ENCODE measurements around the gene APOL4.
A peak's percentile ranks its signal among the peaks of the same experiment; 100 is the strongest.
"Not testable (repeated sequence)": the region's sequence is repeated elsewhere in the genome, so short reads cannot be mapped to it uniquely, and the experiment has no call there.

APOL4 gene

GRCh38 chr22:36206255-36206654 lies 4.6 kb upstream of the APOL4 start:
- DNase-seq, result no peak

- DNase-seq, result not testable (repeated sequence)
Measured at GRCh38 chr22:36205573-36205972, 4.0 kb upstream of the APOL4 start.

GRCh38 chr22:36204632-36205015 lies 3.0 kb upstream of the APOL4 start:
- no peak for DNase-seq

GRCh38 chr22:36204001-36204631 lies 2.5 kb upstream of the APOL4 start:
- no peak for DNase-seq

- not testable (repeated sequence) for DNase-seq
Measured at GRCh38 chr22:36203441-36203840, 1.8 kb upstream of the APOL4 start.

- DNase-seq, result not testable (repeated sequence)
Measured at GRCh38 chr22:36202906-36203305, 1.3 kb upstream of the APOL4 start.

- DNase-seq, result not testable (repeated sequence)
Measured at GRCh38 chr22:36201025-36201424, 584 bp downstream of the APOL4 start.

- no peak for DNase-seq
Measured at GRCh38 chr22:36199001-36199551, 2.5 kb downstream of the APOL4 start.

- no peak for DNase-seq
Measured at GRCh38 chr22:36198536-36198935, 3.1 kb downstream of the APOL4 start.

- DNase-seq, result no peak
Measured at GRCh38 chr22:36197514-36198146, 4.0 kb downstream of the APOL4 start.

- no peak for DNase-seq
Measured at GRCh38 chr22:36197065-36197440, 4.6 kb downstream of the APOL4 start.

- no peak for DNase-seq
Measured at GRCh38 chr22:36196254-36197064, 5.2 kb downstream of the APOL4 start.

- DNase-seq, result peak; percentile 9 to 57
Measured at GRCh38 chr22:36194971-36195370, 6.6 kb downstream of the APOL4 start.

GRCh38 chr22:36194385-36194784 lies 7.2 kb downstream of the APOL4 start:
- no peak for DNase-seq

- no peak for DNase-seq
Measured at GRCh38 chr22:36193577-36193976, 8.0 kb downstream of the APOL4 start.

- DNase-seq, result no peak
Measured at GRCh38 chr22:36193171-36193570, 8.4 kb downstream of the APOL4 start.

GRCh38 chr22:36192542-36192941 lies 9.1 kb downstream of the APOL4 start:
- DNase-seq, result no peak

- DNase-seq, result no peak
Measured at GRCh38 chr22:36191106-36191836, 10.3 kb downstream of the APOL4 start.

GRCh38 chr22:36187862-36188261 lies 13.7 kb downstream of the APOL4 start:
- DNase-seq, result not testable (repeated sequence)

GRCh38 chr22:36185828-36186624 lies 15.6 kb downstream of the APOL4 start:
- no peak for DNase-seq

GRCh38 chr22:36184433-36185025 lies 17.1 kb downstream of the APOL4 start:
- no peak for DNase-seq

- no peak for DNase-seq
Measured at GRCh38 chr22:36183446-36183845, 18.2 kb downstream of the APOL4 start.

All from cerebellar nuclear complex (tissue), 1 donor.